GM13976 (cell line): ENCODE measurements around the gene ARF6.
"Not testable (repeated sequence)": the region's sequence is repeated elsewhere in the genome, so short reads cannot be mapped to it uniquely, and the experiment has no call there.

Experiments used
- DNase-seq: peaks from one replicate; pipeline ENCODE4 v3.0.0; 2012; ENCODE audit warnings: low spot score
- CTCF ChIP-seq: IDR thresholded peaks from 2 replicates; pipeline ENCODE4 v1.5.1; 2012; ENCODE audit warnings: borderline replicate concordance, mild to moderate bottlenecking; ENCODE audit not compliant: insufficient read depth; ENCODE audit errors: extremely low read depth, missing control alignments, control extremely low read depth
- in situ Hi-C: fragments of 300-500 bp; cut with MboI; formaldehyde crosslinking; loops from one replicate; pipeline ENCODE4 v1.12.0; 2022; ENCODE audit warnings: low sequenced_read_pairs, mixed read lengths, inconsistent platforms; ENCODE audit not compliant: unreplicated experiment

ARF6 gene

GRCh38 chr14:49935526-49935925 is 42.6 kb downstream of the ARF6 start:
- no peak for TF ChIP-seq CTCF
- no peak for DNase-seq
- in situ Hi-C loops = no loop called here

- in situ Hi-C loops, DNase-seq: not testable (repeated sequence)
Observed at GRCh38 chr14:49936246-49936645, 43.4 kb downstream of the ARF6 start.

DNA sequence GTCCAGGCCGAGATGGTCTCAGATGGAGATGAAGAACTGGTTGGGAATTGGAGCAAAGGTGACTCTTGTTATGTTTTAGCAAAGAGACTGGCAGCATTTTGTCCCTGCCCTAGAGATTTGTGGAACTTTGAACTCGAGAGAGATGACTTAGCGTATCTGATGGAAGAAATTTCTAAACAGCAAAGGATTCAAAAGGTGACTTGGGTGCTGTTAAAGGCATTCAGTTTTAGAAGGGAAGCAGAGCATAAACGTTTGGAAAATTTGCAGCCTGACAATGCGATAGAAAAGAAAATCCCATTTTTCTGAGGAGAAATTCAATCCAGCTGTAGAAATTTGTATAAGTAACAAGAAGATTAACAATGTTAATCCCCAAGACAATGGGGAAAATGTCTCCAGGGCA is 44.0 kb downstream of the ARF6 start:
- DNase-seq, in situ Hi-C loops: not testable (repeated sequence)

DNA sequence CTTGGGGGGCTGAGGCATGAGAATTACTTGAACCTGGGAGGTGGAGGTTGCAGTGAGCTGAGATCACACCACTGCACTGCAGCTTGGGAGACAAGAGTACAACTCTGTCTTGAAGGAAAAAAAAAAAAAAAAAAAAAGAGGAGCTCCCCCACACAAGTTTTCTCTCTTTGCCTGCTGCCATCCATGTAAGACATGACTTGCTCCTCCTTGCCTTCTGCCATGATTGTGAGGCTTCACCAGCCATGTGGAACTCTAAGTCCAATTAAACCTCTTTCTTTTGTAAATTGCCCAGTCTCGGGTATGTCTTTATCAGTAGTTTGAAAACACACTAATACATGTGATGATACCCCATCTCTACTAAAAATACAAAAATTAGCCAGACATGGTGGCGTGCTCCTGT is 46.3 kb downstream of the ARF6 start:
- DNase-seq, in situ Hi-C loops: not testable (repeated sequence)

GRCh38 chr14:49939884-49940510 is 47.1 kb downstream of the ARF6 start:
- in situ Hi-C loops = no loop called here
- TF ChIP-seq CTCF = no peak
- no peak for DNase-seq

- TF ChIP-seq CTCF = no peak
- in situ Hi-C loops = no loop called here
- no peak for DNase-seq
Observed at GRCh38 chr14:49940808-49941421, 48.0 kb downstream of the ARF6 start.

- no peak for TF ChIP-seq CTCF
- in situ Hi-C loops = no loop called here
- no peak for DNase-seq
Observed at GRCh38 chr14:49942090-49942489, 49.2 kb downstream of the ARF6 start.

GRCh38 chr14:49944501-49944900 is 51.6 kb downstream of the ARF6 start:
- no peak for DNase-seq
- in situ Hi-C loops = no loop called here
- no peak for TF ChIP-seq CTCF
